Hair follicle dermal papilla cell (primary cell): ENCODE measurements around the gene COX7A2. TPM values are rescaled to one million over a fixed set of nuclear protein-coding genes. Genes with fewer than 3 reads are reported as not detected.

ENCODE experiments used
- total RNA-seq: library from RNA; depleted of rRNA; stranded (reverse); fragments of >200 nt; gene quantifications from 2 replicates; pipeline ENCODE4 v1.2.3, GENCODE V29; 2012

COX7A2 gene
- total RNA-seq = 40.1 and 246 TPM in 2 replicates

GRCh38 chr6:75243333-75244062, at the start of gene COX7A2:
COX7A2 (minus strand) TSS chr6:75243801; CDS start chr6:75243734, 67 bp downstream.

GRCh38 chr6:75284632-75285282, 41.2 kb upstream of the COX7A2 start, which contains the start of gene TMEM30A:
TMEM30A (minus strand) TSS chr6:75284792; CDS start chr6:75284638, 154 bp downstream.

GRCh38 chr6:75205776-75206575, 37.6 kb downstream of the COX7A2 start, which contains the start of gene COL12A1:
COL12A1 (minus strand) TSS chr6:75206053; CDS start chr6:75202792, 3,261 bp downstream.

Other genes starting within 250 kb of the COX7A2 start
- 1,804 and 2,318 TPM in 2 replicates for gene COL12A1, start 37.7 kb downstream of the COX7A2 start, total RNA-seq
- gene TMEM30A, start 41.0 kb upstream of the COX7A2 start, total RNA-seq = 140 and 155 TPM in 2 replicates
- 0.97 and 2.9 TPM in 2 replicates for gene FILIP1, start 250.0 kb upstream of the COX7A2 start, total RNA-seq